GM21723 (cell line): ENCODE results near the gene SLC35F6.

Experiments
- ATAC-seq: cut with Tn5 transposase; IDR thresholded peaks from one replicate; pipeline ENCODE4 v1.9.1; 2021; ENCODE audit warnings: mild to moderate bottlenecking, moderate library complexity; ENCODE audit not compliant: unreplicated experiment

Gene SLC35F6

DNA sequence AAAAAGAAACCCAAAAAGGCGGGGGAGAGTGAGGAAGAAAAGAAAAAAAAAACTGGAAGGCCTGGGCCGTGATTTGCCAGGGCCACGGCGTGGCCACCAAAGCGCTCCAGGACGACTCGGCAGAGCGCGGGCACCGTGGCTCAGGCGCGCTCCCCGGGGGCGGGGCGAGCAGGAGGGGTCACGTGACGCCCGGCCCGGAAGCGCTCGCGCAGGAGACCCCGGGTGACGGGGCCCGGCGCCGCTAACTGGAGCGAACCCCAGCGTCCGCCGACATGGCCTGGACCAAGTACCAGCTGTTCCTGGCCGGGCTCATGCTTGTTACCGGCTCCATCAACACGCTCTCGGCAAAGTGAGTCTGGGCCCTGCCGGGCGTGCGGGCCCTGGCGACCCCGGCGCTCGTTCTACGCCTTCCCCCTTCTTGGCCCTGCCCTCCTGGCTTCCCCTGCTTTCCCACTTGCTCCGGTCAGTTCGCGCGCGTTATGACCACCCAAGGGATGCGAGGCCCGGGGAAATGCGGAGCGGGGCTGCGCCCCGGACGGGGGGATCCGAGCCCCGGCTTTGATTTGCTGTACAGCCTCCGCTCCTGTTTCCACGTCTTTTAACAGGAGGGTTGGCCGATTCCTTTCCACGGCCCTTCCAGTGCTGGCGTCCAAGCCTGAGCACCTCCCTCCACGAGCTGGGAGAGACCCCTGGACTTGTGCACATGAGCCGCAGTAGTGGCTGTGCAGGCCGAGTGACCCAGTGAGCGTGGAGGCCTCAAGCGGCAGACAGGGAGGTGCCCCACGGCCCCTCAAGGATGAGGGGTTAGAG is at the start of gene SLC35F6:
Gene SLC35F6, plus strand, starts transcription at position 207 of the 810 bp plus-strand sequence. Its CDS starts 66 bp downstream, at position 273.
- ATAC-seq: peak; percentile 83

- no peak for ATAC-seq
Measured at GRCh38 chr2:26715528-26716270, 48.4 kb upstream of the SLC35F6 start.

DNA sequence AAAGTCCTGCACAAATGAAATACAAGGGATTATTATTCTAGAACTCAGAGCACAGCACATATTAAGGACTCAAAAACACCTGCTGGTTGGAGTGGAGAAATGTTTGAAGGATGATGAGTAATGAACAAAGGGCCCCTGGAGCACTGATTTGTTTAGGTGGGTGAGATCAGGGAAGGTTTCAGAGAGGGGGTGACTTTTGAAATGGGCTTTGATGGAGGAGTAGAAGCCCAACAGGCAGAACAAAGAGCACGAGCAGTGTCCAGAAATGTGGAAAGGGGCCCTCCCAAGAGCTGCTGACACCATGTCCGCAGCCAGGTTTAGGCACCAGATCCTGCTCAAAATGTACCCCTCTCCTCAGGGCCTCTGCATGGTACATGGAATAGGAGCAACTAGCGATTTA is 47.7 kb upstream of the SLC35F6 start:
- ATAC-seq: no peak

DNA sequence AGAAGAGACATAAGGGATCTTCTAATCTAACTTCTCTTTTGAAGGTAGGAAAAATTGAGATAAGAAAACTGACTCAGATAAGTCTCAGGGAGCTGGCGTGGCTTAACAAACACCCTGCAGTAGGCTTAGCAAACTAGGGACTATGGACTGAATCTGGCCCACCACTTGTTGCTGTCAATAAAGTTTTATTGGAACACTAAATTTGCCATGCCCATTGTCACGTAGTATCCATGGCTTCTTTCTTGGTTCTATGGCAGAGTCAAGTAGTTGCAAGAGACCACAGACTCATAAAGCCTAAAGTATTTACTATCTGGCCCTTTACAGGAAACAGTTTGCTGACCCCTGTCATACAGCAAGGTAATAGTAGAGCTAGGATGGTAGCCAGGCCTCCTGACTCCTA is 47.3 kb upstream of the SLC35F6 start:
- ATAC-seq: no peak

DNA sequence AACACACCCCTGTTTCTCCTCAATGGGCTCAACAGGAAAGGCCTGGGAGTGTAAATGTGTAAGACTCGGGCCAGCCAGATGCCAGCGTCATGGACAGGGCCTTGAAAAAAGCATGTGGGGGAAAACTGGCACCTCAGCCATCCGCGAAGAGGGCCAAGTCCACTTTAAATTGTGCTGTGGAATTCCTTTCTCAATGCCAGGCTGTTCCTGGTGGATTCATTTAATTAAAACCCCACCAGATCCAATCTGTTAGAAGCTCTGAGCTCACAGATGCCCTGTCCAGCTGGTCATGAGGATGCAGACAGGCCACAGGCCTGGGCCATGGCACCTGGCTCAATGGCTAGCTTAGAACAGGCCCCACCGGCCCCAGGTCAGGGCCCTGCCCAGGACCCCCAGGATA is 46.7 kb upstream of the SLC35F6 start:
- no peak for ATAC-seq

DNA sequence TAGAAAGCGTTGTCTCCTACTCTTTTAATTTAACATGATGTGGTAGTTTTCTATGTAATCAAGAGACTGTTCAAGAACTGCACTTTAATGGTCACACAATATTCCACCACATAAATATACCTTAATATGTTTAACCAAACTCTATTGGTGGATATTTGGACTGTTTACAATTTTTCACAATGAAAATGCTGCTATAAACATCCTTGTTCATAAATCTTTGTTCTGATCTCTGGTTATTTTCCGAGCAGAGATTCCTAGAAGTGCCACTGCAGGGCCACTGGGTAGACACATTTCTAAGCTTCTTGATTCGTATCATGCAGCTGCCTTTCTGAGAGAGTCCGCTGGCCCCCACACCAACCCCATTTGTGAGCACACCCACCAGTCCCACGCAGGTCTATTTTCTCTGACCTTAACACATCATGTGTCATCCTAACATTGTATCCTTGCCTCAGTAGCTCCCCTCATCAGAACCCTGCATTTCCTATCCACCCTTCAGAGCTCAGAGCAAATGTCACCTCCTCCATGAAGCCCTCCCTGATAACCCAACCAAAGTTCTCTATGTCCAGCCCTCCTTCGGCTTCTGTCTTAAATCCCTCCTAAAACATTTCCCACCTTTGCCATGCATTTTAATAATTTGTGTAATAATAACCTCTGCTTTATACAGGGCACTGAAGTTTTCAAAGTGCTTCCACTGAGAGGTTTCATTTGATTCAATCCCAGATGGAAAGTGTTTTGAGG is 45.0 kb upstream of the SLC35F6 start:
- ATAC-seq: no peak

GRCh38 chr2:26720322-26721114 is 43.6 kb upstream of the SLC35F6 start:
- ATAC-seq: no peak

DNA sequence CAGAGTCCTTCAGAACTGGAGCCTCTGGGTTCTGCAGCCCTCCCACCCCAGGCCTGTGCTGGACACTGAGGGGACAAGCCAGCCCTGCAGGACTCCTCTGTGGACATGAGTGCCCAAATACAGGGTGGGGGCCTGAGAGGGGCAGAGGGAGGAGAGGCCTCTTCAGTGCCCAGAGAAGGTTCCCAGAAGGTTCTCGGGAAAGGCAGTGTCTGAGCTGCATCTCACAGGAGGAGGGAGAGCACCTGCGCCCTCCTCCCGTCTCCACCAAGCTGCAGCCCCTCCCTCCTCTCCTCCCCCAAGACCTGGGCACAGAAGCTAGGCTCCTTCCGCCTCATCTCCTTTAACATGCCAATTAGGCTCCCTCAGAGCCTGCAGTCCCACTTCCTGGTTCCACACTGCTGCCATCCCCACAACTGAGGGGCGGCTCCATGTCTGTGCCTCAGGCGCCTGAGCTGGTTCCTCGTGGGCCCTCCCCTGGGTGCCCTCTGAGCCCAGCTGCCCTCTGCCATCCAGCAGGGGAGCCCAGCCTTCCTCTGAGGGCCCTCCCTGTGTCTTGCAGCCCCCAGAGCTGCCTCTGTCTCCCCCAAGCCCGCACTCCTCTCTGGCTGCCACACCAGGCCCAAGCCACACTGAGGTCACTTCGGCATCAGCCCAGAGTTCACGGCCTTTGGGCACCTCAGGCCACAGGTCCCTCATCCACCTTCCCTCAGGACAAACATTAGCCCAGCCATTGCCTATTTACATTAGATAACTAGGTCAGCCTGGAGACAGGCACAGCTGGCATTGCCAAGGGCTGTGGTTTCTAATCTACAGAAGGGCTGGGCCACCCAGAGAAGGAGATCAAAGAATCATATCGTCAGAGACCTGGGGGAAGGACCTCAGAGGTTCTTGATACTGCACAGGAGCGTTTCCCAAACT is 42.7 kb upstream of the SLC35F6 start:
- no peak for ATAC-seq

GRCh38 chr2:26722328-26722727 is 41.8 kb upstream of the SLC35F6 start:
- ATAC-seq: no peak

GRCh38 chr2:26722911-26723310 is 41.2 kb upstream of the SLC35F6 start:
- no peak for ATAC-seq

DNA sequence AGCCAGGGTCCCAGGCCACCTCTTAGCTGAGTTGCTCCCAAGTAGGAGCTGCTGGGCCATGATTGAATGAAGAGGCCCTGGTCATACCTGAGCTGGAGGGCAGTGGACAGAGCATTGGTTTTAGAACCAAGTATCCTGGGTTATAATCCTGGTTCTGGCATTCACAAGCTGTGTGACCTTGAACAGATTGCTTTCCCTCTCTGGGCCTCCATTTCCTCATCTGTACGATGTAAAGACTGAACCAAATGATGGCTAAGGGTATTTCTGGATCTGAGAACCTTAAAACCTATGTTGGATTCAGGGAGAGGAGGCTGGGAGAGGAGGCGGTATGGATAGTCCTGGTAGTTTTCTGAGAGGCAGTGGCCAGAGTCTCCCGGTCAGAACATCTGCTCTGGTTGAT is 40.6 kb upstream of the SLC35F6 start:
- no peak for ATAC-seq

DNA sequence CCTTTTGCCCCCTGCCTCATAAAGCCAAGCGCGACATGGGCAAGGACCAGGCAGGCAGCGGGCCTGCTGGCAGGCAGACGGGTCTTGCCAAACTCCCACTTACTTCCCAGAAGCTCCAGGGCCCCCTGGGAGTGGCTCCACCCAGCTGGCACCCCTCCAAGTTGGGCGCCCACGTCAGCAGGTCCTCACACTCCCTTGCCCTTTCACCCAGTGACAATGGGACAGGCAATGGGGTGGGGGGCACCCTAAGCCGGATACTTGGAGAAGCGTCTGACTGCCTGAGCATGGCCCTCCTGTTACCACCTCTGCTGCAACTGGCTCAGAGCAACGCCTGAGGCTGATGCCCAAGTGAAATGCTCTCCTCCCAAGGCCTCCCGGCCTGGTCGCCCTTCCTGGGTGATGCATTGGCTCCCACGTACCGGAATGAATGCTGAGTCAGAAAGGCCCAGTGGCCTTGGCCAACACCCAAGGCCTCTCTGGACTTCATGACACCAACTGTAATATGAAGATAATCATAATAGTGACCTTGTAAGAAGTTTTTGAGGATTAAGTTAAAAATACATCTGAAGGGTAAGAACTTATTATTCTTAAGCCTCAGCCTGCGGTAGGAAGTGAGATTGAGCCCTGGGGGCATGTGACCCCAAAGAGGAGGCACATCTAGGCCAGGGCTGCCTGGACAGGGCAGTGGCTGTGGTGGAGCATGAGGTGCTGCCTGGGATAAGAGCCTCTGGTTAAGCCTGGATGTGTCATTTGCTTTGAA is 39.9 kb upstream of the SLC35F6 start:
- ATAC-seq: no peak

GRCh38 chr2:26724784-26725520 is 39.1 kb upstream of the SLC35F6 start:
- ATAC-seq: no peak

GRCh38 chr2:26725521-26725820 is 38.6 kb upstream of the SLC35F6 start:
- no peak for ATAC-seq

- no peak for ATAC-seq
Measured at GRCh38 chr2:26726228-26726627, 37.9 kb upstream of the SLC35F6 start.

- ATAC-seq: no peak
Measured at GRCh38 chr2:26727641-26728561, 36.2 kb upstream of the SLC35F6 start.

GRCh38 chr2:26729311-26729710 is 34.8 kb upstream of the SLC35F6 start:
- no peak for ATAC-seq
